K562 (cell line): Measurements from ENCODE around the gene TAAR1. TPM values are rescaled to one million over a fixed set of nuclear protein-coding genes. Genes with fewer than 3 reads are reported as not detected.

ENCODE experiments used
- ATAC-seq: fragments of 200-7000 bp; cut with Tn5 transposase; 3 replicates; pipeline ENCODE4 v1.9.1; 2020; ENCODE audit warnings: moderate library complexity
- BruUV-seq: library from RNA; stranded (reverse); fragments of 400-500 nt; replicated peaks from 2 replicates; lab custom pipeline; 2021; lab: Mats Ljungman, UMichigan
- CTCF ChIA-PET: fragments of 300-600 bp; formaldehyde crosslinking; extraction: SDS; loops from one replicate; lab custom pipeline; 2021; ENCODE audit warnings: low intra/inter-chr PET ratio; lab: Yijun Ruan, JAX
- POLR2A ChIA-PET: fragments of 300-600, 350-650 bp; sonication (Branson Sonifier 250); formaldehyde crosslinking; extraction: SDS; loops from one replicate; lab custom pipeline; 2021; ENCODE audit warnings: antibody characterized with exemption, inconsistent platforms; lab: Yijun Ruan, JAX
- DNase-seq, 4 experiments: peaks; one replicate each; pipeline versions ENCODE4 v3.0.0 to v3.0.0-alpha.2; 2011 to 2018; ENCODE audit warnings: low spot score in 3 of 4, mixed read lengths in 3 of 4; ENCODE audit errors: extremely low read depth in 1 of 4
- FAIRE-seq: peaks from 2 replicates; lab custom pipeline; 2011; peaks lifted over from hg19 to GRCh38; lab: Jason Lieb, UNC
- H2AFZ ChIP-seq: 2 replicates; pipeline ENCODE4 v1.6.0; 2011; ENCODE audit warnings: low read depth, low read length, control low read depth, inconsistent platforms
- H3K27ac ChIP-seq: fragments of 200-600 bp; 3 replicates; pipeline ENCODE4 v1.8.0; 2011; ENCODE audit warnings: low read depth, mild to moderate bottlenecking, control low read depth, inconsistent platforms, low read length, moderate library complexity, mixed read lengths; ENCODE audit errors: extremely low read depth
- H3K27me3 ChIP-seq, 2 experiments: fragments of 300-600 bp in 1 of 2; 2 replicates in 1 of 2; 3 replicates in 1 of 2; pipeline versions ENCODE4 v1.6.0 to v1.8.0; 2011; ENCODE audit warnings: inconsistent platforms in 2 of 2, low read length in 2 of 2, mild to moderate bottlenecking in 1 of 2, mixed read lengths in 1 of 2, moderate library complexity in 1 of 2; ENCODE audit not compliant: control insufficient read depth in 2 of 2, insufficient read depth in 2 of 2
- H3K36me3 ChIP-seq: fragments of 300-600 bp; 3 replicates; pipeline ENCODE4 v1.8.0; 2011; ENCODE audit warnings: mild to moderate bottlenecking, low read length, inconsistent platforms; ENCODE audit not compliant: control insufficient read depth, insufficient read depth
- H3K4me1 ChIP-seq, 2 experiments: fragments of 200-600 bp in 1 of 2; replicated peaks in 1 of 2; 2 replicates in 1 of 2; 3 replicates in 1 of 2; pipeline versions ENCODE4 v1.5.1 to v1.8.0; 2011; ENCODE audit warnings: inconsistent platforms in 2 of 2, low read length in 2 of 2, mild to moderate bottlenecking in 1 of 2, mixed read lengths in 1 of 2, moderate library complexity in 1 of 2; ENCODE audit not compliant: control insufficient read depth in 2 of 2, insufficient read depth in 2 of 2
- H3K4me2 ChIP-seq: 2 replicates; pipeline ENCODE4 v1.6.1; 2011; ENCODE audit warnings: low read length, control low read depth, inconsistent platforms, mixed read lengths; ENCODE audit not compliant: insufficient read depth
- H3K4me3 ChIP-seq: fragments of 200-600 bp; sonication (generic), shearing (Covaris generic); 2 replicates; pipeline ENCODE4 v1.5.1; 2016; ENCODE audit warnings: control low read depth, inconsistent platforms
- H3K79me2 ChIP-seq: fragments of 200-600 bp; 3 replicates; pipeline ENCODE4 v1.8.0; 2011; ENCODE audit warnings: low read length, inconsistent platforms; ENCODE audit not compliant: control insufficient read depth, insufficient read depth
- H3K9ac ChIP-seq, 2 experiments: 2 replicates each; pipeline versions ENCODE4 v1.6.0 to v1.6.1; 2011; ENCODE audit warnings: low read depth in 2 of 2, low read length in 2 of 2, control low read depth in 1 of 2, inconsistent platforms in 1 of 2, mild to moderate bottlenecking in 1 of 2, mixed read lengths in 1 of 2; ENCODE audit not compliant: insufficient read depth in 1 of 2
- H3K9me1 ChIP-seq: one replicate; pipeline ENCODE4 v1.6.0; 2011; ENCODE audit warnings: inconsistent platforms, mild to moderate bottlenecking, low read length, moderate library complexity; ENCODE audit not compliant: control insufficient read depth, insufficient read depth
- H3K9me3 ChIP-seq: replicated peaks from 2 replicates; pipeline ENCODE4 v1.5.1; 2011; ENCODE audit warnings: low read depth, low read length, inconsistent platforms; ENCODE audit not compliant: control insufficient read depth, insufficient read depth
- H4K20me1 ChIP-seq: replicated peaks from 2 replicates; pipeline ENCODE4 v1.6.1; 2011; ENCODE audit warnings: low read length, inconsistent platforms, mixed read lengths; ENCODE audit not compliant: control insufficient read depth, insufficient read depth
- CC2D1A ChIP-seq: fragments of 450-650 bp; IDR thresholded peaks from 2 replicates; pipeline ENCODE4 v1.6.1; 2017; ENCODE audit warnings: mild to moderate bottlenecking
- CREM ChIP-seq: IDR thresholded peaks from 2 replicates; pipeline ENCODE4 v1.6.1; 2014; ENCODE audit warnings: antibody characterized with exemption, low read depth
- FOS ChIP-seq: IDR thresholded peaks from 3 replicates; pipeline ENCODE4 v1.6.1; 2011; ENCODE audit not compliant: insufficient read length; ENCODE audit errors: extremely low read depth
- ILK ChIP-seq: fragments of 450-650 bp; IDR thresholded peaks from 2 replicates; pipeline ENCODE4 v1.6.1; 2016; ENCODE audit warnings: missing genetic modification characterization, low read depth, mild to moderate bottlenecking, missing compliant biosample characterization, moderate library complexity, borderline replicate concordance
- KLF13 ChIP-seq: fragments of 450-650 bp; IDR thresholded peaks from 2 replicates; pipeline ENCODE4 v1.6.1; 2016; ENCODE audit warnings: missing genetic modification characterization, low read depth, mild to moderate bottlenecking, missing compliant biosample characterization, moderate library complexity, borderline replicate concordance
- MEF2A ChIP-seq: IDR thresholded peaks from 2 replicates; pipeline ENCODE4 v1.6.1; 2011; ENCODE audit warnings: low read depth, mild to moderate bottlenecking, low read length, moderate library complexity; ENCODE audit not compliant: control insufficient read depth
- POLR3G ChIP-seq: IDR thresholded peaks from 2 replicates; pipeline ENCODE4 v1.6.1; 2011; ENCODE audit not compliant: insufficient read length, insufficient replicate concordance; ENCODE audit errors: extremely low read depth
- TRIM24 ChIP-seq, 2 experiments: fragments of 450-650 bp; IDR thresholded peaks; 2 replicates each; pipeline ENCODE4 v1.6.1; 2016
- ZFP30 ChIP-seq: fragments of 250-450 bp; sonication (Bioruptor Pico); IDR thresholded peaks from 2 replicates; pipeline ENCODE4 v1.8.0; 2022; ENCODE audit warnings: moderate library complexity, mild to moderate bottlenecking, inconsistent platforms, borderline replicate concordance
- ZFPM2 ChIP-seq: fragments of 250-450 bp; sonication (Bioruptor Pico); IDR thresholded peaks from 2 replicates; pipeline ENCODE4 v1.5.1; 2022; ENCODE audit warnings: mild to moderate bottlenecking
- ZNF408 ChIP-seq: fragments of 250-450 bp; sonication (Bioruptor Pico); IDR thresholded peaks from 2 replicates; pipeline ENCODE4 v1.4.0; 2020; ENCODE audit warnings: low read depth, mild to moderate bottlenecking, moderate library complexity
- ZNF584 ChIP-seq: fragments of 200-800 bp; sonication (Bioruptor generic); IDR thresholded peaks from 2 replicates; pipeline ENCODE4 v1.6.1; 2016; ENCODE audit warnings: low read depth, mild to moderate bottlenecking, missing genetic modification characterization, missing compliant biosample characterization
- WGBS: fragments of 100-300 bp; shearing (Covaris generic); methylation state at CpG from one replicate; pipeline ENCODE4 v1.1.6; 2016; ENCODE audit warnings: low coverage, mixed read lengths; ENCODE audit not compliant: insufficient coverage; ENCODE audit errors: missing lambda C conversion rate; 5-methylcytosine and 5-hydroxymethylcytosine counted together
- in situ Hi-C: fragments of 300-500 bp; cut with MboI; formaldehyde crosslinking; loops from 4 replicates; pipeline ENCODE4 v1.15.0; 2018; ENCODE audit warnings: inconsistent platforms, mixed read lengths
- intact Hi-C: fragments of 100-400 bp; cut with micrococcal nuclease; formaldehyde crosslinking; loops from 2 replicates; pipeline ENCODE4 v1.14.2; 2022
- polyA plus RNA-seq, 8 experiments: library from polyadenylated mRNA; depleted of rRNA in 4 of 8; stranded (reverse) in 5 of 8; unstranded in 3 of 8; fragments of >200 nt; fragmentation: Nextera tagmentation in 2 of 8; fragmentation: Illumina TruSeq in 1 of 8; extraction: Ambion mirVana in 2 of 8; extraction: Trizol in 1 of 8; gene quantifications; 2 replicates each; pipeline versions ENCODE4 v1.2.1 to v1.2.3, GENCODE V29; 2011 to 2014; ENCODE audit warnings: inconsistent platforms in 1 of 8, missing spikeins in 1 of 8
- total RNA-seq, 7 experiments: library from RNA; depleted of rRNA in 6 of 7; stranded (reverse); fragments of >200 nt in 6 of 7; fragmentation: Illumina TruSeq in 2 of 7; extraction: Trizol in 2 of 7; gene quantifications; 2 replicates each; pipeline versions ENCODE4 v1.2.1 to v1.2.3, GENCODE V29; 2011 to 2021; ENCODE audit warnings: low replicate concordance in 1 of 7
- TF ChIP-seq, protein P1 (sequence below): sonication (generic); formaldehyde crosslinking; IDR thresholded peaks from 2 replicates; pipeline ENCODE4 v1.8.0; 2022; ENCODE audit warnings: missing genetic modification reagents, mild to moderate bottlenecking, borderline replicate concordance
- TF ChIP-seq, protein P2 (sequence below), 2 experiments: IDR thresholded peaks in 1 of 2; conservative IDR thresholded peaks in 1 of 2; 2 replicates each; pipeline ENCODE4 v1.6.1; 2016; ENCODE audit warnings: low read depth in 2 of 2, mild to moderate bottlenecking in 1 of 2, missing compliant biosample characterization in 1 of 2, missing genetic modification characterization in 1 of 2, moderate library complexity in 1 of 2
- TF ChIP-seq, protein P3 (sequence below), 2 experiments: fragments of 200-800 bp in 1 of 2; sonication (Bioruptor generic) in 1 of 2; sonication (generic) in 1 of 2; formaldehyde crosslinking in 1 of 2; IDR thresholded peaks in 1 of 2; conservative IDR thresholded peaks in 1 of 2; 2 replicates each; pipeline versions ENCODE4 v1.5.0 to v1.6.1; 2016 to 2020; ENCODE audit warnings: missing compliant biosample characterization in 1 of 2, missing genetic modification characterization in 1 of 2, missing genetic modification reagents in 1 of 2

Gene TAAR1
- total and polyA plus RNA-seq, 9 of the 15 experiments (the other 6 are each of a cell fraction or from before 2014, with no cell fraction given), result not detected

DNA sequence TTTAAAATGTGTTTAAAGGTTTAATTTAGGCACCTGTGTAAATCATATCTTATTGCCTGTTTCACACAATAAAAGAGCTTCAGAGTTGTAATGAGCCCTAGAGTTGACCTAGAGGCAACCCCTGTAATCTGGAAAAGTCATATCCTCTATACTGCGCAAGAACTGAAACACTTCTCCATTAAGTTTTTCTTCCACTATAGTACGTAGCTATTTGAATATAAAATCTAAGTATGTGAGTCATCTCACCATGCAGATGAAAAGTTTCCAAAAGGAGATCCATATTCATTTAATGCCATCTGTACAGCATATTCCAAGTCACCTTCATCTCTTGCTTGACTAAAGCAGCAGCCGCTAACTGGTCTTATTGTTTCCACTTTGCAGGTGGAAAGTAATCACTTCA is 26.0 kb upstream of the TAAR1 start:
- Histone ChIP-seq H3K9me1 (no peaks in the 10 kb centered on the region), H3K9ac (no peak overlapping the region), H3K27me3 (no peaks in the 10 kb centered on the region), H3K4me2 (no peak overlapping the region), H3K4me1 (no peaks in the 10 kb centered on the region), H3K9me3 (no peaks in the 10 kb centered on the region), H3K79me2 (no peaks in the 10 kb centered on the region), H3K4me3 (no peak overlapping the region), H4K20me1 (no peaks in the 10 kb centered on the region), H2AFZ (no peak overlapping the region), H3K27ac (no peak overlapping the region), H3K36me3 (no peaks in the 10 kb centered on the region)
- DNase-seq (no peak), FAIRE-seq (no peak), ATAC-seq (no peak)
- no TSS peak for BruUV-seq
- ChIA-PET POLR2A (no interaction called here), CTCF (no interaction called here)
- intact Hi-C loops, result no loop called here
- 0% methylated on average over 3 of the region's 3 CpGs for WGBS
- in situ Hi-C loops, result no loop called here
- TF ChIP-seq CREM, result no peak
- no peak for TF ChIP-seq ZFPM2
- no peak for TF ChIP-seq KLF13 (tag)
- no peak for TF ChIP-seq MEF2A
- no peak for TF ChIP-seq ILK (tag)
- no peak for TF ChIP-seq ZNF584 (CRISPR knock-in tag)
- TF ChIP-seq, protein P1, sequence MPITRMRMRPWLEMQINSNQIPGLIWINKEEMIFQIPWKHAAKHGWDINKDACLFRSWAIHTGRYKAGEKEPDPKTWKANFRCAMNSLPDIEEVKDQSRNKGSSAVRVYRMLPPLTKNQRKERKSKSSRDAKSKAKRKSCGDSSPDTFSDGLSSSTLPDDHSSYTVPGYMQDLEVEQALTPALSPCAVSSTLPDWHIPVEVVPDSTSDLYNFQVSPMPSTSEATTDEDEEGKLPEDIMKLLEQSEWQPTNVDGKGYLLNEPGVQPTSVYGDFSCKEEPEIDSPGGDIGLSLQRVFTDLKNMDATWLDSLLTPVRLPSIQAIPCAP (CRISPR knock-in tag), result no peak
- TF ChIP-seq TRIM24 (IDR thresholded peaks at IDR 0.05), result no peak
- no peak for TF ChIP-seq FOS
- TF ChIP-seq POLR3G, result no peak
- no peak for TF ChIP-seq CC2D1A
- no peak for TF ChIP-seq ZFP30
- TF ChIP-seq, protein P2, sequence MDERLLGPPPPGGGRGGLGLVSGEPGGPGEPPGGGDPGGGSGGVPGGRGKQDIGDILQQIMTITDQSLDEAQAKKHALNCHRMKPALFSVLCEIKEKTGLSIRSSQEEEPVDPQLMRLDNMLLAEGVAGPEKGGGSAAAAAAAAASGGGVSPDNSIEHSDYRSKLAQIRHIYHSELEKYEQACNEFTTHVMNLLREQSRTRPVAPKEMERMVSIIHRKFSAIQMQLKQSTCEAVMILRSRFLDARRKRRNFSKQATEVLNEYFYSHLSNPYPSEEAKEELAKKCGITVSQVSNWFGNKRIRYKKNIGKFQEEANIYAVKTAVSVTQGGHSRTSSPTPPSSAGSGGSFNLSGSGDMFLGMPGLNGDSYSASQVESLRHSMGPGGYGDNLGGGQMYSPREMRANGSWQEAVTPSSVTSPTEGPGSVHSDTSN (CRISPR knock-in tag; IDR thresholded peaks at IDR 0.05; ENCODE audit: low read depth), result no peak
- TF ChIP-seq, protein P2 (tag; conservative IDR thresholded peaks at IDR 0.05; ENCODE audit: low read depth), result no peak
- no peak for TF ChIP-seq ZNF408 (CRISPR knock-in tag)
- TF ChIP-seq, protein P3, sequence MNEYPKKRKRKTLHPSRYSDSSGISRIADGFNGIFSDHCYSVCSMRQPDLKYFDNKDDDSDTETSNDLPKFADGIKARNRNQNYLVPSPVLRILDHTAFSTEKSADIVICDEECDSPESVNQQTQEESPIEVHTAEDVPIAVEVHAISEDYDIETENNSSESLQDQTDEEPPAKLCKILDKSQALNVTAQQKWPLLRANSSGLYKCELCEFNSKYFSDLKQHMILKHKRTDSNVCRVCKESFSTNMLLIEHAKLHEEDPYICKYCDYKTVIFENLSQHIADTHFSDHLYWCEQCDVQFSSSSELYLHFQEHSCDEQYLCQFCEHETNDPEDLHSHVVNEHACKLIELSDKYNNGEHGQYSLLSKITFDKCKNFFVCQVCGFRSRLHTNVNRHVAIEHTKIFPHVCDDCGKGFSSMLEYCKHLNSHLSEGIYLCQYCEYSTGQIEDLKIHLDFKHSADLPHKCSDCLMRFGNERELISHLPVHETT (CRISPR knock-in tag; conservative IDR thresholded peaks at IDR 0.05 in 1 of 2, IDR thresholded peaks at IDR 0.05 in 1 of 2), result no peak
